Measurements from ENCODE around the gene CUL5. TPM values are rescaled to one million over a fixed set of nuclear protein-coding genes. Genes with fewer than 3 reads are reported as not detected.

The CUL5 gene
- total RNA-seq, 1 experiment from 2014 or later, result 37.0 TPM

DNA sequence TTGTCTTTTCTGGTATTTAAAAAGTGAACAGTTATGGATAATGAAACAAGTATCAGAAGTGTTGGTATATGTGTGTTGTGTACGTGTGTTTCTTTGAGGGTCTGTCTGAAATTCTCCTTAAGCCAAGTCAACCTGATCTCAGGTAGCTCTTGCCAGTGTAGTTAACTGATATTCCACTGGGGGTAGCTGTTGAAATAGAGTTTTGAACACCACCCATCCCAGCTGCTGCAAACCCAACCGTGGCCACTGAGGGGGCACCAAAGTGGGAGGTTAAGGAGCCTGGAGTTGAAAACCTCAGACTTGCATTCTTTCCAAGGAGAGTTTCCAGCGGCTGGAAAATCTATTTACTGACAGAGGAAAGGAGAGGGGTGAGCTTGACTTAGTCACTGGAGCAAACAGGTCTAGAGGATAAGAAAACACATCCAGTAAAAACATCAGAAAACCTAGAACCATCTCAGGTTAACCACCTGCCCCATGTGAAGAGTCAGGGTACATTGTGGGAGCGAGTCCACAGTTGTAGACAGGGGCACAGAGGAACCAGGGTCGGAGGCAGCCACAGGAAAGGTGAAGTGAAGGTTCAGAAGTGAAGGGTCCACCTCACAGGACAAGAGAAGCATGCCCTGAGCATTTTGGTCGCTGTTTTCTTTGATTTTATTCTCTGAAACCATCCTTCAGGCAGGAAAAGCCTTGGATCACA lies 8.8 kb upstream of the CUL5 start:
- ChIA-PET POLR2A (ENCODE audit: unreplicated experiment) (no interaction called here), CTCF (interaction anchor here (1.0 kb wide), 1 partner anchor 9 kb away, joined by 12 read pairs; the partner anchor contains the start of gene CUL5)
- Histone ChIP-seq H3K4me1 (ENCODE audit: insufficient read depth, low read length) (no peaks in the 10 kb centered on the region; the same call in 1 of the 2 replicates), H3K27ac (ENCODE audit: low read length) (no peak overlapping the region), H3K9me2 (replicated peaks; ENCODE audit: low read length) (no peaks in the 10 kb centered on the region), H3K36me3 (ENCODE audit: low read depth, low read length) (no peaks in the 10 kb centered on the region), H3K27me3 (ENCODE audit: low read length) (0 out of 2 replicates have a peak, but pooled peaks cover 3% of the 10 kb centered on the region), H3F3A (ENCODE audit: low read length, unreplicated experiment) (no peaks in the 10 kb centered on the region), H3K79me2 (ENCODE audit: low read length) (no peaks in the 10 kb centered on the region), H3K4me3 (ENCODE audit: low read length) (no peak overlapping the region), H3K4me2 (ENCODE audit: low read length) (no peak overlapping the region), H2AFZ (ENCODE audit: low read length) (no peak overlapping the region), H3K9me3 (ENCODE audit: low read length) (no peaks in the 10 kb centered on the region), H3K9ac (ENCODE audit: low read length) (no peak overlapping the region), H4K20me1 (ENCODE audit: low read length) (no peaks in the 10 kb centered on the region)
- BruUV-seq (replicated peaks), result no TSS peak
- peak; percentile 94 for ATAC-seq
- DNase-seq, result peak; percentile 75
- intact Hi-C loops (cut with micrococcal nuclease), result loop anchor here (10.0 kb wide), 1 partner anchor 655 kb away; no protein-coding TSS in a partner anchor
- TF ChIP-seq EZH2phosphoT487 (IDR thresholded peaks at IDR 0.05; ENCODE audit: borderline replicate concordance, low read length), result no peak
- TF ChIP-seq, protein P1, sequence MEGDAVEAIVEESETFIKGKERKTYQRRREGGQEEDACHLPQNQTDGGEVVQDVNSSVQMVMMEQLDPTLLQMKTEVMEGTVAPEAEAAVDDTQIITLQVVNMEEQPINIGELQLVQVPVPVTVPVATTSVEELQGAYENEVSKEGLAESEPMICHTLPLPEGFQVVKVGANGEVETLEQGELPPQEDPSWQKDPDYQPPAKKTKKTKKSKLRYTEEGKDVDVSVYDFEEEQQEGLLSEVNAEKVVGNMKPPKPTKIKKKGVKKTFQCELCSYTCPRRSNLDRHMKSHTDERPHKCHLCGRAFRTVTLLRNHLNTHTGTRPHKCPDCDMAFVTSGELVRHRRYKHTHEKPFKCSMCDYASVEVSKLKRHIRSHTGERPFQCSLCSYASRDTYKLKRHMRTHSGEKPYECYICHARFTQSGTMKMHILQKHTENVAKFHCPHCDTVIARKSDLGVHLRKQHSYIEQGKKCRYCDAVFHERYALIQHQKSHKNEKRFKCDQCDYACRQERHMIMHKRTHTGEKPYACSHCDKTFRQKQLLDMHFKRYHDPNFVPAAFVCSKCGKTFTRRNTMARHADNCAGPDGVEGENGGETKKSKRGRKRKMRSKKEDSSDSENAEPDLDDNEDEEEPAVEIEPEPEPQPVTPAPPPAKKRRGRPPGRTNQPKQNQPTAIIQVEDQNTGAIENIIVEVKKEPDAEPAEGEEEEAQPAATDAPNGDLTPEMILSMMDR (conservative IDR thresholded peaks at IDR 0.05; ENCODE audit: low read depth, low read length), result peak; percentile 85

DNA sequence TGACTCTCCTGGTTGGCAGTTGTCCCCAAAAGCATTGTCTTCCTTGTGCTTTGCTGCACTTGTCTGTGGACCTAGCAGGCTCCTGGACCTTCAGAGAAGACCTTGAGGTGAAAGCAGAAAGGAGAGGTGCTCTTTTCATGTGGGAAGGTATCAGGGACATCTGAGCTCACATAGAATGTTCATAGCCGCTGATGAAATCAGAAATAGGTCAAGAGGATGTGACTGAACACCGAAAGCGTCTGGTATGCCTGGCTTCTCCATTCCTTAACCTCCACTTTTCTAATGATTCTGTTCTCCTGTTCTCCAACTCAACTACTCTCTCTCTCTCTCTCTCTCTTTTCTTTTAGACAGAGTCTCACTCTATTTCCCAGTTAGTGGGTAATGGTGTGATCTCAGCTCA lies 6.2 kb upstream of the CUL5 start:
- Histone ChIP-seq H2AFZ (ENCODE audit: low read length) (no peak overlapping the region), H3K4me3 (ENCODE audit: low read length) (no peak overlapping the region), H3K79me2 (ENCODE audit: low read length) (no peaks in the 10 kb centered on the region), H3K4me2 (ENCODE audit: low read length) (no peak overlapping the region), H3K9me3 (ENCODE audit: low read length) (no peaks in the 10 kb centered on the region), H3K9me2 (replicated peaks; ENCODE audit: low read length) (no peaks in the 10 kb centered on the region), H4K20me1 (ENCODE audit: low read length) (no peaks in the 10 kb centered on the region), H3K9ac (ENCODE audit: low read length) (no peak overlapping the region), H3K27ac (ENCODE audit: low read length) (no peak overlapping the region), H3F3A (ENCODE audit: low read length, unreplicated experiment) (no peaks in the 10 kb centered on the region), H3K27me3 (ENCODE audit: low read length) (no peaks in the 10 kb centered on the region), H3K36me3 (ENCODE audit: low read depth, low read length) (no peaks in the 10 kb centered on the region), H3K4me1 (ENCODE audit: insufficient read depth, low read length) (no peaks in the 10 kb centered on the region; the same call in 1 of the 2 replicates)
- no peak for TF ChIP-seq EZH2phosphoT487 (IDR thresholded peaks at IDR 0.05; ENCODE audit: borderline replicate concordance, low read length)
- TF ChIP-seq, protein P1 (conservative IDR thresholded peaks at IDR 0.05; ENCODE audit: low read depth, low read length), result no peak
- TF ChIP-seq EZH2 (IDR thresholded peaks at IDR 0.05; ENCODE audit: low read length, unreplicated experiment), result no peak
- intact Hi-C loops (cut with micrococcal nuclease), result loop anchor here (10.0 kb wide), 1 partner anchor 652 kb away; no protein-coding TSS in a partner anchor
- ChIA-PET POLR2A (ENCODE audit: unreplicated experiment) (no interaction called here), CTCF (no interaction called here)
- DNase-seq, result no peak
- ATAC-seq, result no peak
- BruUV-seq (replicated peaks), result no TSS peak

DNA sequence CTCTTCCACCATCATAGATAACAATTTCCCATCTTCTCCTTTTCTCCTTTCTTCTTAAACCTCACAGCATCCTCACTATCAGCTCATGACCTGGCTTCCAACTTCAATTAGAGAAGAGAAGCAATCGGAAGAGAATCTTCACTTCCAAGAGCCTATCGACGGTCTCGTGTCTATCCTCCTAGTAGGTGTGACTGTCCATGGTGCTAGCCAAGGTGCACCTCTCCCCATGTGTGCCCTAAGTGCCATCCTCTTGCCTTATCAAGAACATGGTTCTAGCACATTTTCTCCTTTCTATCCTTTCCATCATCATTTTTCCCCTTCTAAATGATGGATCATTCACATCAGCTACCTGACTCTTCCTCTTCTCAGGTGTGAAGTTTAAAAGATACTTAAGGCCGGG lies 5.1 kb upstream of the CUL5 start:
- Histone ChIP-seq H2AFZ (ENCODE audit: low read length) (no peak overlapping the region), H3K79me2 (ENCODE audit: low read length) (no peaks in the 10 kb centered on the region), H3K27me3 (ENCODE audit: low read length) (no peaks in the 10 kb centered on the region), H4K20me1 (ENCODE audit: low read length) (no peaks in the 10 kb centered on the region), H3F3A (ENCODE audit: low read length, unreplicated experiment) (no peaks in the 10 kb centered on the region), H3K27ac (ENCODE audit: low read length) (no peak overlapping the region), H3K9me2 (replicated peaks; ENCODE audit: low read length) (no peaks in the 10 kb centered on the region), H3K4me3 (ENCODE audit: low read length) (no peak overlapping the region), H3K36me3 (ENCODE audit: low read depth, low read length) (no peaks in the 10 kb centered on the region), H3K4me2 (ENCODE audit: low read length) (no peak overlapping the region), H3K9ac (ENCODE audit: low read length) (no peak overlapping the region), H3K4me1 (ENCODE audit: insufficient read depth, low read length) (no peaks in the 10 kb centered on the region; the same call in 1 of the 2 replicates), H3K9me3 (ENCODE audit: low read length) (no peaks in the 10 kb centered on the region)
- ChIA-PET POLR2A (ENCODE audit: unreplicated experiment) (interaction anchor here (0.6 kb wide), 1 partner anchor 1083 kb away, joined by 3 read pairs; no protein-coding TSS in a partner anchor), CTCF (no interaction called here)
- BruUV-seq (replicated peaks), result no TSS peak
- ATAC-seq (no peak), DNase-seq (no peak)
- intact Hi-C loops (cut with micrococcal nuclease), result loop anchor here (10.0 kb wide), 1 partner anchor 651 kb away; no protein-coding TSS in a partner anchor
- TF ChIP-seq EZH2 (IDR thresholded peaks at IDR 0.05; ENCODE audit: low read length, unreplicated experiment) (no peak), EZH2phosphoT487 (IDR thresholded peaks at IDR 0.05; ENCODE audit: borderline replicate concordance, low read length) (no peak)
- TF ChIP-seq, protein P1 (conservative IDR thresholded peaks at IDR 0.05; ENCODE audit: low read depth, low read length), result no peak

Data from PC-3 (cell line).